Sigmoid colon (tissue), 7 donors: ENCODE results near the gene TRIM33. TPM values are rescaled to one million over a fixed set of nuclear protein-coding genes. Genes with fewer than 3 reads are reported as not detected.

ENCODE experiments used
- DNase-seq: peaks from one replicate; pipeline ENCODE4 v3.0.0-alpha.2; 2019
- H3K27ac ChIP-seq, 4 donors: fragments of 200-600 bp; sonication (generic); one replicate each; pipeline ENCODE4 v1.5.1; 2016 to 2019; ENCODE audit warnings: mild to moderate bottlenecking in 1 of 4
- H3K27me3 ChIP-seq, 3 donors: fragments of 200-600 bp; sonication (generic); one replicate each; pipeline ENCODE4 v1.5.1; 2019; ENCODE audit warnings: mild to moderate bottlenecking in 1 of 3
- H3K36me3 ChIP-seq, 4 donors: fragments of 200-600 bp; sonication (generic); one replicate each; pipeline ENCODE4 v1.5.1; 2016 to 2019
- H3K4me1 ChIP-seq, 4 donors: fragments of 200-600 bp; sonication (generic); one replicate each; pipeline ENCODE4 v1.5.1; 2017 to 2019
- H3K4me3 ChIP-seq, 4 donors: fragments of 200-600 bp; sonication (generic); one replicate each; pipeline ENCODE4 v1.5.1; 2017 to 2019; ENCODE audit warnings: mild to moderate bottlenecking in 2 of 4, moderate library complexity in 1 of 4
- H3K9me3 ChIP-seq, 4 donors: fragments of 200-600 bp in 3 of 4; sonication (generic) in 3 of 4; one replicate each; pipeline versions ENCODE4 v1.5.1 to v1.6.1; 2013 to 2019
- CTCF ChIP-seq, 4 experiments: fragments of 450-650 bp in 3 of 4; fragments of 200-600 bp in 1 of 4; IDR thresholded peaks; one replicate each; pipeline ENCODE4 v1.5.1; 2016 to 2019; ENCODE audit warnings: antibody characterized with exemption in 4 of 4, mild to moderate bottlenecking in 3 of 4, moderate library complexity in 2 of 4
- EP300 ChIP-seq, 4 donors: sonication (generic); formaldehyde crosslinking; IDR thresholded peaks; one replicate each; pipeline ENCODE4 v1.6.1; 2017; ENCODE audit warnings: antibody characterized with exemption in 4 of 4
- POLR2A ChIP-seq, 2 donors: fragments of 450-650 bp; IDR thresholded peaks; one replicate each; pipeline ENCODE4 v1.6.1; 2016; ENCODE audit warnings: antibody characterized with exemption in 2 of 2, mild to moderate bottlenecking in 2 of 2, moderate library complexity in 2 of 2
- POLR2AphosphoS5 ChIP-seq, 4 donors: sonication (generic); formaldehyde crosslinking; IDR thresholded peaks; one replicate each; pipeline ENCODE4 v1.6.1; 2017; ENCODE audit warnings: antibody characterized with exemption in 4 of 4
- WGBS, 2 donors: extraction: QIAGEN DNeasy Blood & Tissue Kit; methylation state at CpG; one replicate each; pipeline ENCODE4 v1.1.7; 2013; 5-methylcytosine and 5-hydroxymethylcytosine counted together
- intact Hi-C: fragments of 100-400 bp; cut with DNase I; formaldehyde crosslinking; loops from one replicate; pipeline ENCODE4 v1.15.1; 2023
- polyA plus RNA-seq, 3 donors: library from polyadenylated mRNA; stranded (reverse); fragments of 200-250 nt; gene quantifications; one replicate each; pipeline ENCODE4 v1.2.3, GENCODE V29; 2013
- total RNA-seq, 4 donors: library from RNA; depleted of rRNA; stranded (reverse); fragments of >200 nt; gene quantifications; one replicate each; pipeline ENCODE4 v1.1.0, GENCODE V29; 2016
- donor health status: healthy with polysubstance abuse.
- donor health status: Bipolar disorder and iron deficiency.
- donor health status: healthy.

TRIM33 gene
- total and polyA plus RNA-seq, 7 donors = 4.6 to 42.0 (median 38.7) TPM

DNA sequence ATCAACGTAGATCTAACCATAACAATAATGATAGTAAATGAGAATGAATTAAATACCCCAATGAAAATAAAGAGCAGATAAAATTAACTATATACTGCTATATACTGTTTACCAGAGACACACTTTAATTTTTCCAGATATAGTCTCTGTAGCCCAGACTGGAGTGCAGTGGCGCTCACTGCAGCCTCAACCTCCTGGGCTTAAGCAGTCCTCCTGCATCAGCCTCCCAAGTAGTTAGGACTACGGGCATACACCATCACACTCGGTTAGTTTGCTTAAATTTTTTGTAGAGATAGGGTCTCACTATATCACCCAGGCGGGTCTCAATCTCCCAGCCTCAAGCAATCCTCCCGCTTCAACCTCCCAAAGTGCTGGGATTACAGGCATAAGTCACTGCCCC, 37.2 kb downstream of the TRIM33 start:
- WGBS, 2 donors = 98% methylated on average over 6 of the region's 6 CpGs
- no peak overlapping the region for H3K27ac ChIP-seq
- no peak for TF ChIP-seq EP300 (IDR thresholded peaks at IDR 0.05)
- intact Hi-C loops = no loop called here
- no peaks in the 10 kb centered on the region for H3K36me3 ChIP-seq
- no peak overlapping the region for H3K4me3 ChIP-seq
- no peaks in the 10 kb centered on the region for H3K27me3 ChIP-seq
- peaks cover 0 to 34% (median 13%) of the 10 kb centered on the region in 4 donors for H3K4me1 ChIP-seq
- no peak for DNase-seq
- H3K9me3 ChIP-seq = no peaks in the 10 kb centered on the region

DNA sequence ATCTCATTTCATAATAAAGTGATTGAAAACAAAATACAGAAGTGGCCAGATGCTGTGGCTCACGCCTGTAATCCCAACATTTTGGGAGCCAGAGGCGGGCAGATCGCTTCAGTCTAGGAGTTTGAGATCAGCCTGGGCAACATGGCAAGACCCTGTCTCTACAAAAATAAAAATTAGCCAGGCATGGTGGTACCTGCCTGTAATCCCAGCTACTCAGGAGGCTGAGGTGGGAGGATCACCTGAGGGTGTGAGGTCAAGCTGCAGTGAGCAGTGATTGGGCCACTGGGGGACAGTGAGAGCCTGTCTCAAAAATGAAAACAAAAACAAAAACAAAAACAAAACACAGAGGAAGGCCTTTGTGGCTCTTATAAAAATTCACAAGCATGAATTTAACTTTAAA, 38.6 kb downstream of the TRIM33 start:
- Histone ChIP-seq H3K4me1 (peaks cover 0 to 29% (median 18%) of the 10 kb centered on the region in 4 donors), H3K36me3 (no peaks in the 10 kb centered on the region), H3K27me3 (no peaks in the 10 kb centered on the region), H3K27ac (no peak overlapping the region), H3K4me3 (no peak overlapping the region), H3K9me3 (no peaks in the 10 kb centered on the region)
- no peak for DNase-seq
- no peak for TF ChIP-seq POLR2AphosphoS5 (IDR thresholded peaks at IDR 0.05)
- TF ChIP-seq CTCF (IDR thresholded peaks at IDR 0.05) = no peak
- TF ChIP-seq EP300 (IDR thresholded peaks at IDR 0.05) = no peak
- no peak for TF ChIP-seq POLR2A (IDR thresholded peaks at IDR 0.05)
- intact Hi-C loops = no loop called here
- 96% methylated on average over 3 of the region's 3 CpGs for WGBS, 2 donors

GRCh38 chr1:114470681-114471080, 40.3 kb downstream of the TRIM33 start:
- no peaks in the 10 kb centered on the region for H3K27me3 ChIP-seq
- no peak for TF ChIP-seq EP300 (IDR thresholded peaks at IDR 0.05)
- TF ChIP-seq POLR2A (IDR thresholded peaks at IDR 0.05) = no peak
- no peak for TF ChIP-seq CTCF (IDR thresholded peaks at IDR 0.05)
- no peak for TF ChIP-seq POLR2AphosphoS5 (IDR thresholded peaks at IDR 0.05)
- no peaks in the 10 kb centered on the region for H3K36me3 ChIP-seq
- WGBS, 2 donors = 78 to 79% methylated on average over 5 of the region's 5 CpGs
- no peak overlapping the region for H3K4me3 ChIP-seq
- no peak for DNase-seq
- no peak overlapping the region for H3K27ac ChIP-seq
- intact Hi-C loops = no loop called here
- H3K9me3 ChIP-seq = no peaks in the 10 kb centered on the region
- H3K4me1 ChIP-seq = peaks cover 0 to 30% (median 13%) of the 10 kb centered on the region in 4 donors

DNA sequence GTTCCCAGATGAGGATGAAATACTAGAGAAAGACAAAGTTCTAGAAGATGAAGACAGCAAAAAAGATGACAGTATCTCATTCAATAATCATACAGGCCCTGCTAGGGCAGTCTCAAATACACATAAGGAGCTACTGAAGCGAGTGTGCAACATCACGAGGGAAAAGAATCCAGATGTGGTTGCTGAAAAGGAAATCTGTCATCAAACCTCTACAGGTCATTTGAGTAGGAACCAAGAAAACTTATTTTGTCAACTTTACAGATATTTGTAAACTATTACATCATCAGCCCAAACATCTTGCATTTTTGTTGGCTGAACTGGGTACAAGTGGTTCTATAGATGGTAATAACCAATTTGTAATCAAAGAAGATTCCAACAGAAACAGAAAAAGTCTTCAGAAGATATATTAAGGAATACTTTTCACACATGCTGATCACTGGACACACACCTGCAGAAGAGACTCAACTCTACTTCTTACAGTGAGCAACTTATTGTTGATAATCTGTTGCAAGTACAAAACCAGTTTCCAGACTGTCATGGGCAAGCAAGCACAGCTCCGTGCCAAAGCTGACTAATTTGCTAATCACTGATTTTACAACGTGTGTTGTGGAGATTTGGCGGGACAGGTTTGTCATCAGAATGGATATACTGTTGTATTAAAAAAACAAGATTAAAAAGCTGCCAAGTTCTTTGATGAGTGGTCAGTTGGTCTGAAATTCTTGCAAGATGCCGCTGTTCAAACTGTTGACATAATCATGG, 42.1 kb downstream of the TRIM33 start:
- intact Hi-C loops = no loop called here
- WGBS, 2 donors = 77 to 78% methylated on average over 6 of the region's 6 CpGs
- Histone ChIP-seq H3K4me1 (peaks cover 0 to 25% (median 13%) of the 10 kb centered on the region in 4 donors), H3K27ac (no peak overlapping the region), H3K4me3 (no peak overlapping the region), H3K9me3 (no peaks in the 10 kb centered on the region), H3K36me3 (no peaks in the 10 kb centered on the region), H3K27me3 (no peaks in the 10 kb centered on the region)
- DNase-seq = no peak
- TF ChIP-seq POLR2AphosphoS5 (IDR thresholded peaks at IDR 0.05) (no peak), CTCF (IDR thresholded peaks at IDR 0.05) (no peak), POLR2A (IDR thresholded peaks at IDR 0.05) (no peak), EP300 (IDR thresholded peaks at IDR 0.05) (no peak)

- 70 to 82% methylated on average over 3 of the region's 3 CpGs for WGBS, 2 donors
- intact Hi-C loops = no loop called here
- TF ChIP-seq POLR2AphosphoS5 (IDR thresholded peaks at IDR 0.05) = no peak
- TF ChIP-seq CTCF (IDR thresholded peaks at IDR 0.05) = no peak
- TF ChIP-seq EP300 (IDR thresholded peaks at IDR 0.05) = no peak
- no peak for TF ChIP-seq POLR2A (IDR thresholded peaks at IDR 0.05)
Observed at GRCh38 chr1:114468047-114468446, 43.0 kb downstream of the TRIM33 start.

More at GRCh38 chr1:114468047-114468446, 43.0 kb downstream of the TRIM33 start:
- H3K27ac ChIP-seq = no peak overlapping the region
- no peaks in the 10 kb centered on the region for H3K9me3 ChIP-seq
- H3K4me3 ChIP-seq = no peak overlapping the region
- no peaks in the 10 kb centered on the region for H3K27me3 ChIP-seq
- no peak for DNase-seq
- H3K4me1 ChIP-seq = peaks cover 0 to 25% (median 13%) of the 10 kb centered on the region in 4 donors
- no peaks in the 10 kb centered on the region for H3K36me3 ChIP-seq
